A673 (cell line): Measurements from ENCODE around the gene AOPEP.

Experiments
- EZH2 ChIP-seq: fragments of 200-600 bp; sonication (generic); IDR thresholded peaks from 2 replicates; pipeline ENCODE4 v1.6.1; 2017; ENCODE audit warnings: borderline replicate concordance, low read depth, mild to moderate bottlenecking, mixed read lengths, antibody characterized with exemption, low read length; ENCODE audit not compliant: poor library complexity, severe bottlenecking
- TF ChIP-seq, protein P1 (sequence below): fragments of 300-800, 200-600 bp; sonication (generic); conservative IDR thresholded peaks from 2 replicates; pipeline ENCODE4 v1.5.1; 2017; ENCODE audit warnings: low read depth, mild to moderate bottlenecking, antibody characterized with exemption, low read length, moderate library complexity, mixed read lengths

DNA sequence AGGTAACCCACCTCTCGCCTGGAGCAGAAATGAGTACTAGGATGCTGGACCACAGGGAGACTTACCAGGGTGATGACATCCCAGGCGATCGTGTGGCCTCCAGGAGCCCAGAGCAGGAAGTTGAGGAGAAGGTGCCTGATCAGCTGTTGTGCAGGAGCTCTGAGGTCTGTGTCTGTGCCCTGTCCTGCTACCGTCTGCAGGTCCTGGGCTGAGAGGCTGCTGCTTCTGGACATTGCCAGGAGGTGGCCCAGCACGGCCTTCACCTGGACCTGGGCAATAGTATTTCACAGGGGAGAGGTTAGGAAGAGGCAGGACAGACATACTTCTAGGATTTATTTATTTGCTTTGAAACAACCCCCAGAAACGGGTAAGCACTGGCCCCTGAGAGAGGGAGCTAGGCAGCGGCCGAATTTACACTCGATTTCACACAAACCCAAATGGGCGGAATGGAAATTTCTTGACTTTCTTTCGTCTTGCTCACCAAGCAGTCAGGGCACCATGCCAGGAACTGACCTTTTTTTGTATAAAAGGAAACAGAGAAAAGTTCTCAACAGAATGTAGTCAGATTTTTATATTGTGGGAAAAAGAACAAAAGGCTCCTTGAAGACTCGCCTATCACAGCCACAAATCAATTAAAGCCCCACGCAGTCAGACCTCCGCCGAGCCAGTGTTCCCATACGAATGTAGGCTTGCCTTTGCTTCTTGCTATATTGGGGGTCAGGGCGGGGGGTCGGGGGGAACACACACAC is 380.7 kb downstream of the AOPEP start:
- TF ChIP-seq, protein P1, sequence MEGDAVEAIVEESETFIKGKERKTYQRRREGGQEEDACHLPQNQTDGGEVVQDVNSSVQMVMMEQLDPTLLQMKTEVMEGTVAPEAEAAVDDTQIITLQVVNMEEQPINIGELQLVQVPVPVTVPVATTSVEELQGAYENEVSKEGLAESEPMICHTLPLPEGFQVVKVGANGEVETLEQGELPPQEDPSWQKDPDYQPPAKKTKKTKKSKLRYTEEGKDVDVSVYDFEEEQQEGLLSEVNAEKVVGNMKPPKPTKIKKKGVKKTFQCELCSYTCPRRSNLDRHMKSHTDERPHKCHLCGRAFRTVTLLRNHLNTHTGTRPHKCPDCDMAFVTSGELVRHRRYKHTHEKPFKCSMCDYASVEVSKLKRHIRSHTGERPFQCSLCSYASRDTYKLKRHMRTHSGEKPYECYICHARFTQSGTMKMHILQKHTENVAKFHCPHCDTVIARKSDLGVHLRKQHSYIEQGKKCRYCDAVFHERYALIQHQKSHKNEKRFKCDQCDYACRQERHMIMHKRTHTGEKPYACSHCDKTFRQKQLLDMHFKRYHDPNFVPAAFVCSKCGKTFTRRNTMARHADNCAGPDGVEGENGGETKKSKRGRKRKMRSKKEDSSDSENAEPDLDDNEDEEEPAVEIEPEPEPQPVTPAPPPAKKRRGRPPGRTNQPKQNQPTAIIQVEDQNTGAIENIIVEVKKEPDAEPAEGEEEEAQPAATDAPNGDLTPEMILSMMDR: no peak
- TF ChIP-seq EZH2: no peak
